ENCODE results near the gene SLC22A4. TPM values are rescaled to one million over a fixed set of nuclear protein-coding genes. Genes with fewer than 3 reads are reported as not detected.

SLC22A4 gene
- total and polyA plus RNA-seq, 2 experiments from 2014 or later: 1.4 to 3.3 TPM

- Histone ChIP-seq H3K4me2 (no peak overlapping the region), H3K9me3 (ENCODE audit: low read depth) (no peaks in the 10 kb centered on the region), H3K4me1 (ENCODE audit: insufficient read depth) (peaks cover 14% of the 10 kb centered on the region), H2AFZ (no peak overlapping the region), H3K79me2 (no peaks in the 10 kb centered on the region), H3K4me3 (no peak overlapping the region), H4K20me1 (ENCODE audit: insufficient read depth, poor library complexity, severe bottlenecking) (no peaks in the 10 kb centered on the region), H3K27ac (no peak overlapping the region), H3K36me3 (replicated peaks; ENCODE audit: insufficient read depth, low read depth) (no peaks in the 10 kb centered on the region), H3K9me2 (replicated peaks; ENCODE audit: insufficient read depth) (no peaks in the 10 kb centered on the region), H3K27me3 (no peaks in the 10 kb centered on the region)
- no peak for TF ChIP-seq EZH2 (IDR thresholded peaks at IDR 0.05; ENCODE audit: borderline replicate concordance)
- TF ChIP-seq EZH2phosphoT487 (IDR thresholded peaks at IDR 0.05; ENCODE audit: low read depth, severe bottlenecking, unreplicated experiment): no peak
- no peak for TF ChIP-seq CTCF (IDR thresholded peaks at IDR 0.05; ENCODE audit: poor library complexity)
- no peak for DNase-seq (ENCODE audit: low spot score)
Measured at GRCh38 chr5:132267166-132267739, 26.9 kb upstream of the SLC22A4 start.

- no peak overlapping the region for H3K4me3 ChIP-seq
- WGBS (ENCODE audit: low lambda C conversion rate, missing lambda C conversion rate): 85% methylated on average over 6 of the region's 6 CpGs
- no peaks in the 10 kb centered on the region for H4K20me1 ChIP-seq (ENCODE audit: insufficient read depth, poor library complexity, severe bottlenecking)
- H3K9me3 ChIP-seq (ENCODE audit: low read depth): no peaks in the 10 kb centered on the region
- no peaks in the 10 kb centered on the region for H3K79me2 ChIP-seq
- H3K27ac ChIP-seq: no peak overlapping the region
- no peaks in the 10 kb centered on the region for H3K27me3 ChIP-seq
- no peak for TF ChIP-seq EZH2phosphoT487 (IDR thresholded peaks at IDR 0.05; ENCODE audit: low read depth, severe bottlenecking, unreplicated experiment)
- no peak for TF ChIP-seq EZH2 (IDR thresholded peaks at IDR 0.05; ENCODE audit: borderline replicate concordance)
- no peak for TF ChIP-seq CTCF (IDR thresholded peaks at IDR 0.05; ENCODE audit: poor library complexity)
- peaks cover 14% of the 10 kb centered on the region for H3K4me1 ChIP-seq (ENCODE audit: insufficient read depth)
- H3K9me2 ChIP-seq (replicated peaks; ENCODE audit: insufficient read depth): no peaks in the 10 kb centered on the region
- H2AFZ ChIP-seq: no peak overlapping the region
- no peak overlapping the region for H3K4me2 ChIP-seq
- no peak for DNase-seq (ENCODE audit: low spot score)
- no peaks in the 10 kb centered on the region for H3K36me3 ChIP-seq (replicated peaks; ENCODE audit: insufficient read depth, low read depth)
Measured at GRCh38 chr5:132267931-132268768, 26.0 kb upstream of the SLC22A4 start.

GRCh38 chr5:132268769-132269551 lies 25.2 kb upstream of the SLC22A4 start:
- Histone ChIP-seq H3K9me2 (replicated peaks; ENCODE audit: insufficient read depth) (no peaks in the 10 kb centered on the region), H3K9me3 (ENCODE audit: low read depth) (no peaks in the 10 kb centered on the region), H3K27me3 (no peaks in the 10 kb centered on the region), H3K4me3 (no peak overlapping the region), H3K27ac (no peak overlapping the region), H3K4me2 (no peak overlapping the region), H3K36me3 (replicated peaks; ENCODE audit: insufficient read depth, low read depth) (no peaks in the 10 kb centered on the region), H3K79me2 (no peaks in the 10 kb centered on the region), H3K4me1 (ENCODE audit: insufficient read depth) (peaks cover 14% of the 10 kb centered on the region), H4K20me1 (ENCODE audit: insufficient read depth, poor library complexity, severe bottlenecking) (no peaks in the 10 kb centered on the region), H2AFZ (no peak overlapping the region)
- TF ChIP-seq CTCF (IDR thresholded peaks at IDR 0.05; ENCODE audit: poor library complexity): no peak
- TF ChIP-seq EZH2 (IDR thresholded peaks at IDR 0.05; ENCODE audit: borderline replicate concordance): no peak
- 66% methylated on average over 8 of the region's 8 CpGs for WGBS (ENCODE audit: low lambda C conversion rate, missing lambda C conversion rate)
- DNase-seq (ENCODE audit: low spot score): no peak

Measured in hepatocyte (in vitro differentiated cells).